Ovary (tissue), 3 donors: ENCODE results near the gene HNRNPA1.

Source experiments
- POLR2A ChIP-seq: fragments of 450-650 bp; IDR thresholded peaks from one replicate; pipeline ENCODE4 v1.6.1; 2017; ENCODE audit warnings: antibody characterized with exemption, mild to moderate bottlenecking, moderate library complexity
- TF ChIP-seq, protein P1 (sequence below), 3 donors: fragments of 450-650 bp in 2 of 3; fragments of 200-600 bp in 1 of 3; IDR thresholded peaks; one replicate each; pipeline versions ENCODE4 v1.5.1 to v1.8.0; 2016 to 2022; ENCODE audit warnings: antibody characterized with exemption in 3 of 3, mild to moderate bottlenecking in 1 of 3
- donor health status: DM: no; HTN: no; CAD: no.

DNA sequence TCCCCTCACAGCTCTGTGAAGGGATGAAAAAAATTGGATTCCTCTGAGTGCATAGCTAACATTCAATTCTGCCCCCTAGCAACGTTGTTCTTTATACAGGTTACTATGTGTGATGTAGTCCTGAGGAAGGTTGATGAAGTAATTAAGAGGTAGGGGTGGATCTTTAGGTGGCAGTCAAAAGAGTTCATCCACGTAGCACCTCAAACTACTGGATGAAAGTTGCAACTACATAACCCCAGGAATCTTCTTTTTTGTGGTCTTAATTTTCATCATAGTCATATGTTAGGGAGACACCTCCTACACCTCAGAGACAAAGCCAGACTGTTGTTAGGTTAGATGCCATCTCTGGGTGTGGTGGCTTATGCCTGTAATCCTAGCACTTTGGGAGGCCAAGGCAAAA, 30.5 kb downstream of the HNRNPA1 start:
- TF ChIP-seq, protein P1, sequence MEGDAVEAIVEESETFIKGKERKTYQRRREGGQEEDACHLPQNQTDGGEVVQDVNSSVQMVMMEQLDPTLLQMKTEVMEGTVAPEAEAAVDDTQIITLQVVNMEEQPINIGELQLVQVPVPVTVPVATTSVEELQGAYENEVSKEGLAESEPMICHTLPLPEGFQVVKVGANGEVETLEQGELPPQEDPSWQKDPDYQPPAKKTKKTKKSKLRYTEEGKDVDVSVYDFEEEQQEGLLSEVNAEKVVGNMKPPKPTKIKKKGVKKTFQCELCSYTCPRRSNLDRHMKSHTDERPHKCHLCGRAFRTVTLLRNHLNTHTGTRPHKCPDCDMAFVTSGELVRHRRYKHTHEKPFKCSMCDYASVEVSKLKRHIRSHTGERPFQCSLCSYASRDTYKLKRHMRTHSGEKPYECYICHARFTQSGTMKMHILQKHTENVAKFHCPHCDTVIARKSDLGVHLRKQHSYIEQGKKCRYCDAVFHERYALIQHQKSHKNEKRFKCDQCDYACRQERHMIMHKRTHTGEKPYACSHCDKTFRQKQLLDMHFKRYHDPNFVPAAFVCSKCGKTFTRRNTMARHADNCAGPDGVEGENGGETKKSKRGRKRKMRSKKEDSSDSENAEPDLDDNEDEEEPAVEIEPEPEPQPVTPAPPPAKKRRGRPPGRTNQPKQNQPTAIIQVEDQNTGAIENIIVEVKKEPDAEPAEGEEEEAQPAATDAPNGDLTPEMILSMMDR (IDR thresholded peaks at IDR 0.05) = no peak
- TF ChIP-seq POLR2A = no peak
